CD4-positive, alpha-beta T cell treated with Interleukin-6 for 4 hours (primary cell): ENCODE results near the gene TSSC4.

Experiments
- DNase-seq: peaks from one replicate; pipeline ENCODE4 v3.0.0-alpha.2; 2020; ENCODE audit warnings: mixed read lengths

TSSC4 gene

GRCh38 chr11:2436013-2436520, 35.5 kb downstream of the TSSC4 start:
- no peak for DNase-seq

GRCh38 chr11:2436521-2437031, 36.0 kb downstream of the TSSC4 start:
- DNase-seq = no peak

- DNase-seq = no peak
Observed at GRCh38 chr11:2437516-2437915, 37.0 kb downstream of the TSSC4 start.

- no peak for DNase-seq
Observed at GRCh38 chr11:2439820-2440219, 39.3 kb downstream of the TSSC4 start.

GRCh38 chr11:2440646-2441045, 40.1 kb downstream of the TSSC4 start:
- no peak for DNase-seq

GRCh38 chr11:2441171-2441570, 40.6 kb downstream of the TSSC4 start:
- DNase-seq = no peak

GRCh38 chr11:2442589-2442988, 42.0 kb downstream of the TSSC4 start:
- DNase-seq = peak; percentile 29

GRCh38 chr11:2443406-2443805, 42.9 kb downstream of the TSSC4 start:
- no peak for DNase-seq

GRCh38 chr11:2443881-2444820, 43.6 kb downstream of the TSSC4 start, which contains the start of gene TRPM5:
Gene TRPM5, minus strand, starts transcription at chr11:2444514. Its CDS starts 21,478 bp downstream, at chr11:2423036.
- DNase-seq = peak; percentile 81

- DNase-seq = peak; percentile 47
Observed at GRCh38 chr11:2444821-2445745, 44.5 kb downstream of the TSSC4 start, which contains the start of gene KCNQ1. Gene KCNQ1, plus strand, starts transcription at chr11:2445008. Its CDS starts 91 bp downstream, at chr11:2445099.

GRCh38 chr11:2445746-2446551, 45.4 kb downstream of the TSSC4 start:
- DNase-seq = no peak

- DNase-seq = peak; percentile 65
Observed at GRCh38 chr11:2446590-2447252, 46.2 kb downstream of the TSSC4 start.

GRCh38 chr11:2447253-2447950, 46.9 kb downstream of the TSSC4 start:
- DNase-seq = peak; percentile 30

- DNase-seq = no peak
Observed at GRCh38 chr11:2447951-2448650, 47.6 kb downstream of the TSSC4 start.

GRCh38 chr11:2448661-2449547, 48.4 kb downstream of the TSSC4 start:
- no peak for DNase-seq

GRCh38 chr11:2449548-2450320, 49.2 kb downstream of the TSSC4 start:
- no peak for DNase-seq

- no peak for DNase-seq
Observed at GRCh38 chr11:2450321-2451041, 49.9 kb downstream of the TSSC4 start.
